ENCODE data around the gene CHRNA9. TPM values are rescaled to one million over a fixed set of nuclear protein-coding genes. Genes with fewer than 3 reads are reported as not detected.

CHRNA9 gene
- polyA plus RNA-seq, 2 of the 4 experiments (the other 2 are of a cell fraction): 1.3 to 1.6 TPM

GRCh38 chr4:40350627-40351227 lies 15.6 kb downstream of the CHRNA9 start (continued):
- TF ChIP-seq EHMT2 (IDR thresholded peaks at IDR 0.05; ENCODE audit: low read depth): no peak
- TF ChIP-seq NPAS2 (CRISPR knock-in tag; IDR thresholded peaks at IDR 0.05; ENCODE audit: borderline replicate concordance): no peak

- H3K9me3 ChIP-seq: no peaks in the 10 kb centered on the region
- peaks cover 19% of the 10 kb centered on the region for H3K4me1 ChIP-seq
- ChIA-PET CTCF (no interaction called here), POLR2A (no interaction called here)
- FAIRE-seq (no peak), DNase-seq (ENCODE audit: low read depth in 1 of 2, low spot score in 1 of 2) (no peak), ATAC-seq (no peak)
- H3K4me3 ChIP-seq: no peak overlapping the region
- no peak overlapping the region for H3K27ac ChIP-seq
- H3K4me2 ChIP-seq: no peak overlapping the region
- WGBS (ENCODE audit: missing lambda C conversion rate): 91% methylated on average over 11 of the region's 11 CpGs
- TF ChIP-seq, protein P1, sequence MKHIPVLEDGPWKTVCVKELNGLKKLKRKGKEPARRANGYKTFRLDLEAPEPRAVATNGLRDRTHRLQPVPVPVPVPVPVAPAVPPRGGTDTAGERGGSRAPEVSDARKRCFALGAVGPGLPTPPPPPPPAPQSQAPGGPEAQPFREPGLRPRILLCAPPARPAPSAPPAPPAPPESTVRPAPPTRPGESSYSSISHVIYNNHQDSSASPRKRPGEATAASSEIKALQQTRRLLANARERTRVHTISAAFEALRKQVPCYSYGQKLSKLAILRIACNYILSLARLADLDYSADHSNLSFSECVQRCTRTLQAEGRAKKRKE (CRISPR knock-in tag; IDR thresholded peaks at IDR 0.05; ENCODE audit: low read depth): no peak
- TF ChIP-seq KDM1A (IDR thresholded peaks at IDR 0.05; ENCODE audit: low read depth) (no peak), EHMT2 (IDR thresholded peaks at IDR 0.05; ENCODE audit: low read depth) (no peak), ZFP36 (IDR thresholded peaks at IDR 0.05; ENCODE audit: borderline replicate concordance, partially characterized antibody) (no peak), FOSB (CRISPR knock-in tag; IDR thresholded peaks at IDR 0.05) (no peak), RFX5 (IDR thresholded peaks at IDR 0.05) (no peak), ZC3H11A (IDR thresholded peaks at IDR 0.05) (no peak), MAFK (IDR thresholded peaks at IDR 0.05; ENCODE audit: partially characterized antibody) (no peak), PHF8 (IDR thresholded peaks at IDR 0.05; ENCODE audit: borderline replicate concordance, low read depth) (no peak), CHD4 (IDR thresholded peaks at IDR 0.05; ENCODE audit: borderline replicate concordance) (no peak), HOXB13 (CRISPR knock-in tag; IDR thresholded peaks at IDR 0.05; ENCODE audit: low read depth) (no peak), MYC (IDR thresholded peaks at IDR 0.05; ENCODE audit: borderline replicate concordance, low read length) (no peak), HOXB5 (CRISPR knock-in tag; IDR thresholded peaks at IDR 0.05) (no peak), RAD21 (conservative IDR thresholded peaks at IDR 0.05 in 1 of 2, IDR thresholded peaks at IDR 0.05 in 1 of 2) (no peak), BHLHE40 (IDR thresholded peaks at IDR 0.05; ENCODE audit: low read depth, low read length) (no peak), POLR2A (IDR thresholded peaks at IDR 0.05; ENCODE audit: low read length) (no peak), JUNB (IDR thresholded peaks at IDR 0.05) (no peak), ESRRA (IDR thresholded peaks at IDR 0.05; ENCODE audit: borderline replicate concordance, low read length) (no peak)
- TF ChIP-seq, protein P2, sequence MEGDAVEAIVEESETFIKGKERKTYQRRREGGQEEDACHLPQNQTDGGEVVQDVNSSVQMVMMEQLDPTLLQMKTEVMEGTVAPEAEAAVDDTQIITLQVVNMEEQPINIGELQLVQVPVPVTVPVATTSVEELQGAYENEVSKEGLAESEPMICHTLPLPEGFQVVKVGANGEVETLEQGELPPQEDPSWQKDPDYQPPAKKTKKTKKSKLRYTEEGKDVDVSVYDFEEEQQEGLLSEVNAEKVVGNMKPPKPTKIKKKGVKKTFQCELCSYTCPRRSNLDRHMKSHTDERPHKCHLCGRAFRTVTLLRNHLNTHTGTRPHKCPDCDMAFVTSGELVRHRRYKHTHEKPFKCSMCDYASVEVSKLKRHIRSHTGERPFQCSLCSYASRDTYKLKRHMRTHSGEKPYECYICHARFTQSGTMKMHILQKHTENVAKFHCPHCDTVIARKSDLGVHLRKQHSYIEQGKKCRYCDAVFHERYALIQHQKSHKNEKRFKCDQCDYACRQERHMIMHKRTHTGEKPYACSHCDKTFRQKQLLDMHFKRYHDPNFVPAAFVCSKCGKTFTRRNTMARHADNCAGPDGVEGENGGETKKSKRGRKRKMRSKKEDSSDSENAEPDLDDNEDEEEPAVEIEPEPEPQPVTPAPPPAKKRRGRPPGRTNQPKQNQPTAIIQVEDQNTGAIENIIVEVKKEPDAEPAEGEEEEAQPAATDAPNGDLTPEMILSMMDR (IDR thresholded peaks at IDR 0.05): no peak
Measured at GRCh38 chr4:40354158-40354557, 19.0 kb downstream of the CHRNA9 start.

DNA sequence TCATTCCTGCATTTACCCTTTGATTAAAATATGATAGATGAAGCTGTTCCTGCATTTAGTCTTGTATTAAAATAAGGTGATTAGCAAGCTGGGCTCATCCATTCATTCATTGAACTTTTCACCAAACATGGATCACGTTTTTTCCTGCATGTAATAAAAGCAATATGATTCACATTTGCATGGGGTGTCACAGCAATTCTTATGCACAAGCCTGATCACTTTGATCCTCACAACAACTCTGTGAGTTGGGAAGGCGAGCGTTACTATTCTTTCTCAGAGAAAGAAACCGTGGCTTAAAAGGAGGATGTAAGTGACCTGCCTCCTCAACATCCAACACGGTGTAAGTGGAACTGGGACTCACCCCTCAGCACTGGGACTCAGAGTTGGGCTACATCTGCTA lies 20.0 kb downstream of the CHRNA9 start:
- Histone ChIP-seq H3K4me3 (no peak overlapping the region), H3K9me3 (no peaks in the 10 kb centered on the region), H3K4me2 (no peak overlapping the region), H3K4me1 (peaks cover 10% of the 10 kb centered on the region; the same call in 2 of the 3 replicates), H3K27ac (no peak overlapping the region)
- POLR2A ChIA-PET: no interaction called here
- WGBS (ENCODE audit: missing lambda C conversion rate): 68% methylated on average over 5 of the region's 5 CpGs
- no peak for TF ChIP-seq SMC3 (IDR thresholded peaks at IDR 0.05)
- no peak for TF ChIP-seq POLR2AphosphoS2 (conservative IDR thresholded peaks at IDR 0.05; ENCODE audit: low read length)
- TF ChIP-seq, protein P1 (CRISPR knock-in tag; IDR thresholded peaks at IDR 0.05; ENCODE audit: low read depth): no peak
- no peak for TF ChIP-seq GATA3 (IDR thresholded peaks at IDR 0.05; ENCODE audit: borderline replicate concordance)
- TF ChIP-seq FOXS1 (CRISPR knock-in tag; IDR thresholded peaks at IDR 0.05): no peak
- TF ChIP-seq USF2 (IDR thresholded peaks at IDR 0.05): no peak
- TF ChIP-seq ZC3H11A (IDR thresholded peaks at IDR 0.05): no peak
- TF ChIP-seq TP53 (CRISPR knock-in tag; IDR thresholded peaks at IDR 0.05): no peak
- no peak for TF ChIP-seq CBX2 (IDR thresholded peaks at IDR 0.05; ENCODE audit: borderline replicate concordance, low read depth)
- no peak for TF ChIP-seq EP300 (IDR thresholded peaks at IDR 0.05)
- TF ChIP-seq ZFP36 (IDR thresholded peaks at IDR 0.05; ENCODE audit: borderline replicate concordance, partially characterized antibody): no peak
- TF ChIP-seq HOXB5 (CRISPR knock-in tag; IDR thresholded peaks at IDR 0.05): no peak
- TF ChIP-seq FOSB (CRISPR knock-in tag; IDR thresholded peaks at IDR 0.05): no peak
- CTCF ChIA-PET: interaction anchor here (1.1 kb wide), 1 partner anchor 30 kb away, joined by 3 read pairs; no protein-coding TSS in a partner anchor
- DNase-seq (ENCODE audit: low read depth in 1 of 2, low spot score in 1 of 2) (no peak), FAIRE-seq (no peak), ATAC-seq (no peak)
